HG02981 (cell line): ENCODE data around the gene SLC11A2.
"Not testable (repeated sequence)": the region's sequence is repeated elsewhere in the genome, so short reads cannot be mapped to it uniquely, and the experiment has no call there.

ENCODE experiments used
- ATAC-seq: cut with Tn5 transposase; IDR thresholded peaks from one replicate; pipeline ENCODE4 v1.9.1; 2021; ENCODE audit warnings: mild to moderate bottlenecking, moderate library complexity; ENCODE audit not compliant: unreplicated experiment

The SLC11A2 gene

DNA sequence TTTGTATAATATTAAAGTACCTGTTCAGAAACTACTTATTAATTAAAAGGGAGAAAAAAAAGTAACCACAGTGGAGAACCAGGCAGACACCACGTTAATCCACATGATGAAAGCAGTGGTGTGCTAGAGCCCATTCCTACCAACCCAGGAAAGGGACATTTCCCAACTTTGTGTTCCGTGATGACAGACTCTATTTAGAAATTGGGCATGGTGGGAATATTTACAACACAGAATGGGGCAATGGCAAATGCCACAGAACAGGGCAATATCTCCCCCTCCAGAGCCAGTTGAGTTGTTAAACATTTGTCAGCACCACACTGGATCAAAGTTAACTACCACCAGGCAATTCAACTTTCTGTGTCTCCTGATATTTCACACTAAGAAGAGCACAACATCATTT lies 75.1 kb downstream of the SLC11A2 start:
- no peak for ATAC-seq

DNA sequence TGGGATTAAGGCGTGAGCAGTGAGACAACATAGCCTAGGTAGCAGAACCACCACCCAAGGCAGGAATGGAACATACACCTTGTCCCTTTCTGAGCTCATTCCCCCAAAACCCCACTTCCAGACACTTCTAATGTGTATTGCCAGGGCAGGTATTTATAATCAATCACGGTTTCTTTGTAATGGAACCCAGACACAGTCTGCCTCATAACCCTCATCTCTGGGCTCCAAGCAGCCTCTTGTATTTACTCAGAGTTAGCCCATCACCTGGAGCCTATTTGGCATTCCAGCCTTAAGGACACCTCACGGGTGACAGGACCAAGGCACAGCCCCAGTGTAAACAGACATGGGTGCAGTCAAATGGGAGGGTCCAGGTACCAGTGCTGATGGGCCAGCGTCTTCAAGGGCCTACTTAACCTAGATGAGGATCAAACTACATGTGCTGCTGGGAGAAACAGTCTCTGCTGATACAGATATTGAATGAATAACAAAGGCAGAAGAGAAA lies 76.3 kb downstream of the SLC11A2 start:
- no peak for ATAC-seq

DNA sequence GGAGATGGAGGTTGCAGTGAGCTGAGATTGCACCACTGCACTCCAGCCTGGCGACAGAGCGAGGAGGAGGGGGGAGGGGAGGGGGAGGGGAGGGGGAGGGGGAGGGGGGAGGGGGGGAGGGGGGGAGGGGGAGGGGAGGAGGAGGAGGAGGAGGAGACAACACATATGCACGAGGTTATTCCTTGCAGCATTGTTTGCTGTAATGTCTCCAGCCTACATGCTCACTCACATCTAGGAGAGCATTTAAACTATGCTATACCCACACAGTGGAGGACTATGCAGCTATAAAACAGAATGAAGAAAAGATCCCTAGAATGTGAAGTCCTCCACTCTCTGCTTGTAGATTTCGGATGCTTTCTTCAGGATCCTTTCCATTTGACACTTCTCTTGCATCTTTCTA lies 77.4 kb downstream of the SLC11A2 start:
- no peak for ATAC-seq

- ATAC-seq: no peak
These were observed 78.1 kb downstream of the SLC11A2 start for GRCh38 chr12:50947933-50948626.

GRCh38 chr12:50937653-50938052 lies 88.5 kb downstream of the SLC11A2 start:
- ATAC-seq: no peak

DNA sequence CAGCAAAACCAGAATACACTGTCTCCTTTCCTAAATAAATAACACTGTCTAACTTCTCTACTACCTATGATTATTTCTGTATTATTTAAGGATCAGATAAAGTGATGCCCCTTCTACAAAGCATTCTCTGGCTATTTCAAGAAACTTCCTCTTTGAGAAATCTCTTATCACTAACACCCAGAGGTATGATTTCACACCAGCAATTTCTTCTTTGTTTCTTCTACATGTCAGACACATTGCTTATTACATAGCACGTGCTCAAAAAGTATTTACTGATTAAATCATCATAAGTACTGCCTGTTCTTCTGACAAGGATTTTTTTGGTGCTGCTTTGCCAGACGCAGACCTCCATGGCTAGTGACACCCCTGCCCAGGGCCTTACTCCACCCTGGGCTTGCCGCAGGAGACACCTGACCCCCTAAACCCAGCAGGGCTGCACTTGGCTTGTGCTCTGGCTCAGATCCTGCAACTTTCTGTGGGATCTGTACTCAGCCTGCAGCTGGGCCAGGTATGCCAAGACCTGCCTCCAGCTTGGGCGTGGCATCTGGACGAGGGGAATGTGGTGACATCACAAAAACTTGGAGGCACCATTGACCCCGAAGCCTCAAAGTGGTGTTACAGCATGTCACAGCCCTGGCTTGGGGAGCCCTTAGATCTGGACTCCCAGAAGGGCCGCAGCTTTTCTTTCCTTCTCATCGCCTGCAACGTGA lies 89.2 kb downstream of the SLC11A2 start:
- ATAC-seq: no peak

DNA sequence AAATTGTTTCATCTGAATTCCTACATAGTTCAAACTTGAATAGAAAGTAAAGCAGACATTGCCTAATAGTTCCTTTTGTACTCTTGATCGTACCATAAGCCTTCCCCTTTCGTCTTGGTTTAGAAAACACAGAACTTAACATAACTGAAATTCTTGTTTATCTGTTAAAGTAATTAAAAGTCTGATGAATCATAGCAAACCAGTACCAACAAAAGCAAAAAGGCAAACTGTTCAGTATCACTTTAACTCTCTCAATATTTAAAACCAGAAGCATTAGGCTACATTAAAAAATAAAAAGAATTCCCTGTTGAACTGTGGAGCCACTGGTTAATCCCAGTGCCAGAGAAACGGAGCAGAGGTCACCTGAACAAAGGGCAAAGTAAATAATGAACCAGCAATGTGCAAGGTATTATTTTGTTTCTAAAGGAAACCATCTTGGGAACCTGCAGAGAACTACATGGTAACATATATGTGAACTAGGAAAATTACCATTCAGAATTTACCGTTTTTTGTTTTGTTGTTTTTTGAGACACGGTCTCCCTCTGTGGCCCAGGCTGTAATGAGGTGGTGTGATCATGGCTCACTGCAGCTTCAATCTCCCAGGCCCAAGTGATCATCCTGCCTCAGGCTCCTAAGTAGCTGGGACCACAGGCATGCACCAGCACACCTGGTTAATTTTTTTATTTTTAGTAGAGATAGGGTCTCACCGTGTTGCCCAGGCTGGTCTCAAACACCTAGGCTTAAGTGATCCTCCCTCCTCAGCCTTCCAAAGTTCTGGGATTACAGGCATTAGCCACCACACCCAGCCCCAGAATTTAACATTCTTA lies 91.0 kb downstream of the SLC11A2 start:
- no peak for ATAC-seq

- ATAC-seq: no peak
These were observed 91.8 kb downstream of the SLC11A2 start for GRCh38 chr12:50934371-50934851.

- no peak for ATAC-seq
These were observed 92.6 kb downstream of the SLC11A2 start for GRCh38 chr12:50933459-50934124.

GRCh38 chr12:50932787-50933280 lies 93.3 kb downstream of the SLC11A2 start:
- ATAC-seq: no peak

GRCh38 chr12:50930477-50930876 lies 95.7 kb downstream of the SLC11A2 start:
- not testable (repeated sequence) for ATAC-seq

GRCh38 chr12:50929831-50930230 lies 96.4 kb downstream of the SLC11A2 start:
- no peak for ATAC-seq
